ENCODE measurements around the gene SEMA4B.
A peak's percentile ranks its signal among the peaks of the same experiment; 100 is the strongest.

Gene SEMA4B

DNA sequence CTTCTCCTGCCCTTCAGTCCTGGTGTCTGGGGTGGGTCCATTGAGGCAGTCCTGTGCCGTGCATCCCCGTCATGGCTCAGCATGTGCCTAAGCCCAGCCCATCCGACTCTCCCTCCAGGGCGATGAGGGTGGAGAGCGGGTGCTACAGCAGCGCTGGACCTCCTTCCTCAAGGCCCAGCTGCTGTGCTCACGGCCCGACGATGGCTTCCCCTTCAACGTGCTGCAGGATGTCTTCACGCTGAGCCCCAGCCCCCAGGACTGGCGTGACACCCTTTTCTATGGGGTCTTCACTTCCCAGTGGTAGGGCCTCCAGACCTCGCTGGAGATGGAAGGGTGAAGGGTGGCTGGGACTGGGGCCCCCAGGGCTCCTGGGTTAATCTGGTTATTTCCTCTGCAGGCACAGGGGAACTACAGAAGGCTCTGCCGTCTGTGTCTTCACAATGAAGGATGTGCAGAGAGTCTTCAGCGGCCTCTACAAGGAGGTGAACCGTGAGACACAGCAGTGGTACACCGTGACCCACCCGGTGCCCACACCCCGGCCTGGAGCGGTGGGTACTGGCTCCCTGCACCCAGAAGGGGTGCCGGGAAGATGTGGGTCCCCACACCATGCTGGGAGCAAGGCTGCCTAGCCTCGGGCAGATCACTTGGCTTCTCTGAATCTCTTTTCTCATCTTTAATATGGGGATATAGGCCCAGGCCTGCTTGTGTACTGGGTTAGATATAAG is 22.5 kb downstream of the SEMA4B start:
- H3K27ac Mint-ChIP-seq, result no peak overlapping the region
- no peaks in the 10 kb centered on the region for H3K27me3 Mint-ChIP-seq (ENCODE audit: low read depth, poor library complexity)
- no peaks in the 10 kb centered on the region for H3K9me3 Mint-ChIP-seq
- peaks cover 8% of the 10 kb centered on the region for H3K4me1 Mint-ChIP-seq
- no peak for DNase-seq
- peaks cover 40% of the 10 kb centered on the region for H3K36me3 Mint-ChIP-seq (ENCODE audit: low read depth)
- H3K4me3 Mint-ChIP-seq, result no peak overlapping the region
- TF ChIP-seq, protein P1, sequence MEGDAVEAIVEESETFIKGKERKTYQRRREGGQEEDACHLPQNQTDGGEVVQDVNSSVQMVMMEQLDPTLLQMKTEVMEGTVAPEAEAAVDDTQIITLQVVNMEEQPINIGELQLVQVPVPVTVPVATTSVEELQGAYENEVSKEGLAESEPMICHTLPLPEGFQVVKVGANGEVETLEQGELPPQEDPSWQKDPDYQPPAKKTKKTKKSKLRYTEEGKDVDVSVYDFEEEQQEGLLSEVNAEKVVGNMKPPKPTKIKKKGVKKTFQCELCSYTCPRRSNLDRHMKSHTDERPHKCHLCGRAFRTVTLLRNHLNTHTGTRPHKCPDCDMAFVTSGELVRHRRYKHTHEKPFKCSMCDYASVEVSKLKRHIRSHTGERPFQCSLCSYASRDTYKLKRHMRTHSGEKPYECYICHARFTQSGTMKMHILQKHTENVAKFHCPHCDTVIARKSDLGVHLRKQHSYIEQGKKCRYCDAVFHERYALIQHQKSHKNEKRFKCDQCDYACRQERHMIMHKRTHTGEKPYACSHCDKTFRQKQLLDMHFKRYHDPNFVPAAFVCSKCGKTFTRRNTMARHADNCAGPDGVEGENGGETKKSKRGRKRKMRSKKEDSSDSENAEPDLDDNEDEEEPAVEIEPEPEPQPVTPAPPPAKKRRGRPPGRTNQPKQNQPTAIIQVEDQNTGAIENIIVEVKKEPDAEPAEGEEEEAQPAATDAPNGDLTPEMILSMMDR (IDR thresholded peaks at IDR 0.05), result no peak

DNA sequence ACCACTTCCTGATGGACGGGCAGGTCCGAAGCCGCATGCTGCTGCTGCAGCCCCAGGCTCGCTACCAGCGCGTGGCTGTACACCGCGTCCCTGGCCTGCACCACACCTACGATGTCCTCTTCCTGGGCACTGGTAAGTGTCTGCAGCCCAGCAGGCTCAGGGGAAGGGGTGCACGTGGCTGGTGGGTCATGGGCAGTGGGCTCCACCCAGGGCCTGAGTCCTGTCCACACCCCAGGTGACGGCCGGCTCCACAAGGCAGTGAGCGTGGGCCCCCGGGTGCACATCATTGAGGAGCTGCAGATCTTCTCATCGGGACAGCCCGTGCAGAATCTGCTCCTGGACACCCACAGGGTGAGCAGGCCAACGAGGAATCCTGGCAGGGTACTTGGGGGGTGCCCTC is 23.9 kb downstream of the SEMA4B start:
- no peak overlapping the region for H3K27ac Mint-ChIP-seq

DNA sequence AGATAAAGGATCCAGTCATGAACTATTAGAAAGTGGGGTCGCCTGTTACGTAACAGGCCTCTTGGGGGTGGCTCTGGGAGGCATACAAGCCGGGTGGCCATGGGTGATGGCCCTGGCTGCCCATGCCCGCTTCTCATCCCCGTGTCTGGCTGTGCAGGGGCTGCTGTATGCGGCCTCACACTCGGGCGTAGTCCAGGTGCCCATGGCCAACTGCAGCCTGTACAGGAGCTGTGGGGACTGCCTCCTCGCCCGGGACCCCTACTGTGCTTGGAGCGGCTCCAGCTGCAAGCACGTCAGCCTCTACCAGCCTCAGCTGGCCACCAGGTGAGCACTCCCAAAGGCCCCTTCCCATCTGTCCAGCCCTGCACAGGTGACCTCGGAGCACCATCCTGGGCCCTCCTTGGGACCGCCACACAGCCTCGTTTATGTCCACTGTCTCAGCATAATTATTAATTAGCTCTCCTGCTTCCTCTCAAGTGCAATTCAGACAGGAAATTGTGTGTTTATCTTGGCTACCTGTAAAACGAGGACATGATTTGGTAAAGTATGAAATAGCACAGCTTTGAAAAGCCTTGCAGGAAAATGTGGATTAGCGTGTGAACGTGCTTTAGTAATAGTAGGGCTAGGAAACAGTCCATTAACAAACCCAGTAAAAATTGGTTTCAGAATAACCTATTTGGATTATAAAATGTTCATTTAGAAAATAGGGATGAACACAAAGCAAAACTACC is 24.5 kb downstream of the SEMA4B start:
- H3K4me3 Mint-ChIP-seq, result no peak overlapping the region
- no peak for DNase-seq
- H3K36me3 Mint-ChIP-seq (ENCODE audit: low read depth), result peaks cover 48% of the 10 kb centered on the region
- TF ChIP-seq, protein P1 (IDR thresholded peaks at IDR 0.05), result no peak
- no peaks in the 10 kb centered on the region for H3K9me3 Mint-ChIP-seq
- H3K27ac Mint-ChIP-seq, result no peak overlapping the region
- H3K27me3 Mint-ChIP-seq (ENCODE audit: low read depth, poor library complexity), result peaks cover 10% of the 10 kb centered on the region
- H3K4me1 Mint-ChIP-seq, result no peaks in the 10 kb centered on the region

More for the DNA sequence above, 23.9 kb downstream of the SEMA4B start:
- DNase-seq, result no peak
- no peak overlapping the region for H3K4me3 Mint-ChIP-seq
- H3K27me3 Mint-ChIP-seq (ENCODE audit: low read depth, poor library complexity), result peaks cover 7% of the 10 kb centered on the region
- no peaks in the 10 kb centered on the region for H3K4me1 Mint-ChIP-seq
- TF ChIP-seq, protein P1 (IDR thresholded peaks at IDR 0.05), result no peak
- no peaks in the 10 kb centered on the region for H3K9me3 Mint-ChIP-seq
- H3K36me3 Mint-ChIP-seq (ENCODE audit: low read depth), result peaks cover 47% of the 10 kb centered on the region

DNA sequence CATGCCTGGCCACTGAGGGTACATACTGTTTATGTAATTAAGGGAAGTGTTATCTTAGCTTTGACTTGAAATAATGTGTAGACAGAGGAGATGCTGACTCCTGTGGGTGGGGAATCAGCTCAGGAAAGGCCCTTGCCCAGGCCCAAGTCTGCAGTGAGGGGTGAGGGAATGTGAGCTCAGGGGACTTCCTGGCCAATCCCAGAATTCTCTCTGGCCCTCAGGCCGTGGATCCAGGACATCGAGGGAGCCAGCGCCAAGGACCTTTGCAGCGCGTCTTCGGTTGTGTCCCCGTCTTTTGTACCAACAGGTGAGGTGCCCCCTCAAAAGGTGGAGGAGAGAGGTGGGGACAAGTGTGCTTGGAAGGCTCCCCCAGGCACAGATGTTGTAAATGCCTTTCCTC is 26.2 kb downstream of the SEMA4B start:
- H3K27me3 Mint-ChIP-seq (ENCODE audit: low read depth, poor library complexity), result peaks cover 10% of the 10 kb centered on the region
- H3K27ac Mint-ChIP-seq, result peak overlapping the region; percentile 61
- peaks cover 44% of the 10 kb centered on the region for H3K36me3 Mint-ChIP-seq (ENCODE audit: low read depth)
- no peak for DNase-seq
- H3K4me1 Mint-ChIP-seq, result peaks cover 14% of the 10 kb centered on the region
- no peak overlapping the region for H3K4me3 Mint-ChIP-seq
- TF ChIP-seq, protein P1 (IDR thresholded peaks at IDR 0.05), result no peak
- no peaks in the 10 kb centered on the region for H3K9me3 Mint-ChIP-seq

DNA sequence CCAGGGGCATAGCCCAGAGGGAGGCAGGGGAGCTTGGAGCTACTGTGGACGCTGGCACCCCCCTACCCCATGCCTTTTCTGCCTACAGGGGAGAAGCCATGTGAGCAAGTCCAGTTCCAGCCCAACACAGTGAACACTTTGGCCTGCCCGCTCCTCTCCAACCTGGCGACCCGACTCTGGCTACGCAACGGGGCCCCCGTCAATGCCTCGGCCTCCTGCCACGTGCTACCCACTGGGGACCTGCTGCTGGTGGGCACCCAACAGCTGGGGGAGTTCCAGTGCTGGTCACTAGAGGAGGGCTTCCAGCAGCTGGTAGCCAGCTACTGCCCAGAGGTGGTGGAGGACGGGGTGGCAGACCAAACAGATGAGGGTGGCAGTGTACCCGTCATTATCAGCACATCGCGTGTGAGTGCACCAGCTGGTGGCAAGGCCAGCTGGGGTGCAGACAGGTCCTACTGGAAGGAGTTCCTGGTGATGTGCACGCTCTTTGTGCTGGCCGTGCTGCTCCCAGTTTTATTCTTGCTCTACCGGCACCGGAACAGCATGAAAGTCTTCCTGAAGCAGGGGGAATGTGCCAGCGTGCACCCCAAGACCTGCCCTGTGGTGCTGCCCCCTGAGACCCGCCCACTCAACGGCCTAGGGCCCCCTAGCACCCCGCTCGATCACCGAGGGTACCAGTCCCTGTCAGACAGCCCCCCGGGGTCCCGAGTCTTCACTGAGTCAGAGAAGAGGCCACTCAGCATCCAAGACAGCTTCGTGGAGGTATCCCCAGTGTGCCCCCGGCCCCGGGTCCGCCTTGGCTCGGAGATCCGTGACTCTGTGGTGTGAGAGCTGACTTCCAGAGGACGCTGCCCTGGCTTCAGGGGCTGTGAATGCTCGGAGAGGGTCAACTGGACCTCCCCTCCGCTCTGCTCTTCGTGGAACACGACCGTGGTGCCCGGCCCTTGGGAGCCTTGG is 27.0 kb downstream of the SEMA4B start:
- Mint-ChIP-seq H3K36me3 (ENCODE audit: low read depth) (peaks cover 40% of the 10 kb centered on the region), H3K4me3 (no peak overlapping the region), H3K27me3 (ENCODE audit: low read depth, poor library complexity) (peaks cover 10% of the 10 kb centered on the region), H3K4me1 (peaks cover 21% of the 10 kb centered on the region), H3K9me3 (no peaks in the 10 kb centered on the region), H3K27ac (no peak overlapping the region)
- TF ChIP-seq, protein P1 (IDR thresholded peaks at IDR 0.05), result no peak
- no peak for DNase-seq
